ENCODE results near the gene COL18A1. TPM values are rescaled to one million over a fixed set of nuclear protein-coding genes. Genes with fewer than 3 reads are reported as not detected.

COL18A1 gene
- total and polyA plus RNA-seq, 5 donors = 52.3 to 134 (median 80.5) TPM

DNA sequence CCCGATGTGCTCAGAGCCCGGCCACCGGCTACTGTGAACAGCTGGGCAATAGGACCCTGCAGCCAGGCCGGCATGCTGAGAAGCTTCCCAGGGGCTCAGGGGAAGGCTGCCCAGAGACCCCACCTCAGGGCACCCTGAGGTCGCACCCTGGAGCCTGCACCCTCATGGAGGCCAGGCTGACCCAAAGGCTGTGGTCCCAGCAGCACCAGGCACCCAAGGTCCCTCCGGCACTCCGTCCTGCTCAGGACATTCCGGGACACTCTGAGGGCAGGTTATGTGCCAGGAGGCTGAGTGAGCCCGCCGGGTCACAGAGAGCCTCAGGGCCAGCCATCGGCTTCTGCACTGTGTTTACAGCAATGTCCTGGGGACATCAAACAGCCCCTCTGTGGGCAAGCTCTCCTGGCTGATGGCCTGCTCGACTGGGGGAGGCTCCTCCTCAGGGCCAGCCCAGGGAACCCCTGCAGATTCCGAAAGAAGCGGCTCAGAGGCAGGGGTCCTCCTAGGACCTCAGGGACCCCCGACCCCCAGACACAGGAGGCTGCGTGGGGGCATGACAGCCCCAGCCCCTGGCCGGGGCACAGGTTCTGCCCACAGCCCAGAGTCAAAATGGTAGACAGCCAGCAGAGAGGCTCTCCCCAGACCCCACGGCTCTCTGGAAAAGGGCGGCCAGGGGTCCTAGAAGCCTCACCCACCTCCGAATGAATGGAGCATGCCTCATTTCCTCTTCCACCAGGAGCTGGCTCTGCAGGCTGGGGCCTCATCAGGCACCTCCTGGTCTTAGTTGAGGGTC is 129.1 kb downstream of the COL18A1 start:
- intact Hi-C loops (cut with DNase I) = no loop called here

DNA sequence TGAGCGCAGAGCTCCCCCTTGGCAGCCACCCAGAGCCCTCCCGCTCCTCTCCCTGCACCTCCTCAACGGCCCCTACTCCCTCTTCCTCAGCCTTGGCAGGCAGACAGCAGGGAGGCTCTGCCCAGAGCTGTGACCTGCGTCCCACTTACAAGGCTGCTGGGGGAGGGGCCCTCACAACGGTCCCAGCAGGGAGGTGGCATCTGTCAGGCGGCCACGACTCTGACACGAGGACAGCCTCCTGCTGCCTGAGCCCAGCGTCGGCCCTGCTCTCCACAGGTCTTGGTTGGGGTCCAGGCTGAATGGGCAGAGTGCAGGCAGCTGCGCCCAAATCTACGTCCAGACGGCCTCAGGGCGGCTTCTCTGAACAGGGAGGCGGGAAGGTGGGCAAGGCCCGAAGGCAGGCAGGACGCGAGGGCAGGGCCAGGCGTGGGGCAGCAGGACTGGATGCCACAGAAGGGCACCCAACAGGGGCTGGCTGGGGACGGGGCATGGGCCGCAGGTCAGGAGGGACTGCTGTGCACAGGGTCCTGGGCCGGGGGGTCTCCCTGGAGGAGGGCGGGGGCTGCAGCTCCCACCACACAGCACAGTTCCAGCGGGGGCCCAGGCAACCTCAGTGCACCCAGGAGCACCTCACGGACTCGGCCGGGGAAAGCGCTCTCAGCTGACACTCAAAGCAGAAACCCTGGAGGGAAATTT is 129.8 kb downstream of the COL18A1 start:
- intact Hi-C loops (cut with DNase I) = no loop called here
- Histone ChIP-seq H3K27me3 (ENCODE audit: control insufficient read depth, insufficient read depth) (no peaks in the 10 kb centered on the region), H3K4me3 (ENCODE audit: low read length) (no peak overlapping the region), H3K9me3 (ENCODE audit: control insufficient read depth, low read length) (no peaks in the 10 kb centered on the region), H3K4me1 (ENCODE audit: control insufficient read depth, insufficient read depth, low read length) (peaks cover 3% of the 10 kb centered on the region), H3K27ac (ENCODE audit: low read length) (peak overlapping the region; percentile 26)
- ATAC-seq (peak; percentile 56 to 78), DNase-seq (peak; percentile 73 to 89 (median 84))
- 54% methylated on average over 28 of the region's 28 CpGs for WGBS

More for the DNA sequence above, 129.1 kb downstream of the COL18A1 start:
- ATAC-seq (peak in 1 of 2 donors; percentile 23), DNase-seq (peak; percentile 14 to 50 (median 46))
- Histone ChIP-seq H3K4me3 (ENCODE audit: low read length) (no peak overlapping the region), H3K4me1 (ENCODE audit: control insufficient read depth, insufficient read depth, low read length) (peaks cover 3% of the 10 kb centered on the region), H3K27ac (ENCODE audit: low read length) (no peak overlapping the region), H3K9me3 (ENCODE audit: control insufficient read depth, low read length) (no peaks in the 10 kb centered on the region), H3K27me3 (ENCODE audit: control insufficient read depth, insufficient read depth) (no peaks in the 10 kb centered on the region)
- WGBS = 61% methylated on average over 20 of the region's 20 CpGs

DNA sequence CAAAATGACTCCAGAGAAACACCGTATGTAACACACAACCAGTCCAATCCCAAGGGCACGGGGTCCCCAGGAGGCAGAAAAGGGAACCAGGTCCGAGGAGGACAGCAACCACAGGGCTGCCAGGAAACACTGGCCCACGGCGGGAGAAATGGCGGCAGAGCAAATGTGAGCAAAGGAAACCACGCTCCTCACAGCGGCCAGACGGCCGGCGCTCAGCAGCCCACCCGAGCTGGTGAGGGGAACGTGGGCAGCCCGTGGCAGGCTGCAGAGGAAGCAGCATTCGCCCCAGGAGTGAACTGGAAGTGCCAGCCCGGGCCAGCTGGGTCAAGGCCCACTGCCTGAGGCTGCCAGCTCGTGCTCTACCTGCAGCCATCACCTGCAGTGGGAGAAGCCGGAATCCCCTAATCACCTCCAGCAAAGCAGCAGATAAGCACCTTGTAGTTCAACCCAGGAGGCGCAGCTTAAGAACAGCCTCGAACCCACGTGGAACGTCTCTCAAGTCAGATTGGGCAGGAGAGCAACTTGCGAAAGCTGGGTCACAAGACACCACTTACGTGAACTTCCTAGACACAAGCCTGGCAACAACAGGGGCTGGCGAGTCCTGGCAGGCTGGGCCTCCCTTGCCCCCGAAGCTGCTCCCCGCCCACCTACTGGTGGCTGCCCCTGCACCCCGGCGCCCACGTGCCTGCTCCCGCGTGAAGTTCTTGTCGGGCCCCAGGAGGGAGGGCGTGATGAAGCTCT is 130.5 kb downstream of the COL18A1 start:
- Histone ChIP-seq H3K27me3 (ENCODE audit: control insufficient read depth, insufficient read depth) (no peaks in the 10 kb centered on the region), H3K4me1 (ENCODE audit: control insufficient read depth, insufficient read depth, low read length) (peaks cover 3% of the 10 kb centered on the region), H3K9me3 (ENCODE audit: control insufficient read depth, low read length) (no peaks in the 10 kb centered on the region), H3K4me3 (ENCODE audit: low read length) (no peak overlapping the region), H3K27ac (ENCODE audit: low read length) (no peak overlapping the region)
- ATAC-seq (no peak), DNase-seq (peak; percentile 21 to 60 (median 58))
- WGBS = 82% methylated on average over 34 of the region's 34 CpGs
- intact Hi-C loops (cut with DNase I) = no loop called here

DNA sequence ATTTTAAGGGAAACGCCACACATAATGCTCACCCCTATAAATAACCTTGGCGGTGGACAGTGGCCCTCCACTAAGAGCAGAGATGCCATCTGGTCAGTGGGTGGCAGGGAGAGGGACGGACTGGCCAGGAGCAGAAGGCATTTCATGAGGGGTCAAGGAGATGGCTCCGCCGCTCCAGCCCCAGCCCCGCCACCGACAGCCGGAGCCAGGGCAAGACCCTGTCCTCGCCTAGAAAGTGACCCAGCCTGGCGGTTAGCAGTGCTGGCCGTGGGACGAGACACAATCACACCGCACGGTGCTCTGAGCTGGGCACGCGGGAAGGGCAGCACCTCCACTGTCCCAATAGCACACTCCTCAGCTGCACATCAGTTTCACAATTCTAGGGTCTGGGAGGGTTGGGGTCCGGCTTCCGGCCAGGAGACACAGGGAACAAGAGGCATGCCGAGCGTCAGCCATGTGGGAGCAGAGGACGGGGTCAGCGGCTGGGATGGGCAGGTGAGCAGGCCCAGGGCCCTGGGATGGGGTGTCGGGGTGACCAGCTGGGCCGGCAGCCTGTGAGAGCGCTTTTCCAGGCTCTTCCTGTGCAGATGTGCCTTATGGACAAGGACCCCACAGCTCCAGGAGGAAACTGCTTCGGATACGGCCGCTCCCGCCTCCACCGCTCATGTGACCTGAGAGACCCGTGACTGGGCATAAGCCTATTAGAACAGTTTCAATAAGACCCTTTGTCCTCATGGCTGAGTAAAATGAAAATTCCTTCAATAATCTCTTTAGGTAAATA is 131.5 kb downstream of the COL18A1 start:
- H3K27ac ChIP-seq (ENCODE audit: low read length) = no peak overlapping the region
- ATAC-seq (no peak), DNase-seq (peak; percentile 5 to 48 (median 43))
- H3K4me1 ChIP-seq (ENCODE audit: control insufficient read depth, insufficient read depth, low read length) = peaks cover 3% of the 10 kb centered on the region
- no peaks in the 10 kb centered on the region for H3K27me3 ChIP-seq (ENCODE audit: control insufficient read depth, insufficient read depth)
- WGBS = 89% methylated on average over 31 of the region's 31 CpGs
- intact Hi-C loops (cut with DNase I) = no loop called here
- no peaks in the 10 kb centered on the region for H3K9me3 ChIP-seq (ENCODE audit: control insufficient read depth, low read length)
- H3K4me3 ChIP-seq (ENCODE audit: low read length) = no peak overlapping the region

DNA sequence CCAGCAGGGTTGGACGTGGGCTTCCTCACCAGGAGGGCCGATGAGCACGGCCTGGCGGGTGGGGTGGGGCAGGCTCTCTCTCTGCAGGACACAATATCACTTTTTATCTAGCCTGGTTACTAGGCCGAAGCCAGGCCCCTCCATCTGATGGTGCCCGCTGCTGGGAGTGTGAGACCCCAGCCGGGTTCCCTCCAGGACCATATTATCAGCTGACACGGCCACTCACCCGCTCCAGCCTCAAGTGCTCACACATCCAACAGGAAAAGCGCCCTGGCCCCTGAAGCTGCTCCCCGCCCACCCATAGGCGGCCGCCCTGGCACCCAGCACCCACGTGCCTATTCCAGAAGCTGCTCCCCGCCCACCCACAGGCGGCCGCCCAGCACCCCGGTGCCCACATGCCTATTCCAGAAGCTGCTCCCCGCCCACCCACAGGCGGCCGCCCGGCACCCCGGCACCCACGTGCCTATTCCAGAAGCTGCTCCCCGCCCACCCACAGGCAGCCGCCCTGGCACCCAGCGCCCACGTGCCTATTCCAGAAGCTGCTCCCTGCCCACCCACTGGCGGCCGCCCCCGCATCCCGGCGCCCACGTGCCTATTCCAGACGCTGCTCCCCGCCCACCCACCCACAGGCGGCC is 132.3 kb downstream of the COL18A1 start:
- no peaks in the 10 kb centered on the region for H3K27me3 ChIP-seq (ENCODE audit: control insufficient read depth, insufficient read depth)
- WGBS = 93% methylated on average over 37 of the region's 37 CpGs
- DNase-seq = peak in 2 of 3 donors; percentile 26 to 68
- no peak overlapping the region for H3K4me3 ChIP-seq (ENCODE audit: low read length)
- no peaks in the 10 kb centered on the region for H3K9me3 ChIP-seq (ENCODE audit: control insufficient read depth, low read length)
- intact Hi-C loops (cut with DNase I) = no loop called here
- ATAC-seq = no peak
- H3K4me1 ChIP-seq (ENCODE audit: control insufficient read depth, insufficient read depth, low read length) = peaks cover 3% of the 10 kb centered on the region
- H3K27ac ChIP-seq (ENCODE audit: low read length) = no peak overlapping the region

DNA sequence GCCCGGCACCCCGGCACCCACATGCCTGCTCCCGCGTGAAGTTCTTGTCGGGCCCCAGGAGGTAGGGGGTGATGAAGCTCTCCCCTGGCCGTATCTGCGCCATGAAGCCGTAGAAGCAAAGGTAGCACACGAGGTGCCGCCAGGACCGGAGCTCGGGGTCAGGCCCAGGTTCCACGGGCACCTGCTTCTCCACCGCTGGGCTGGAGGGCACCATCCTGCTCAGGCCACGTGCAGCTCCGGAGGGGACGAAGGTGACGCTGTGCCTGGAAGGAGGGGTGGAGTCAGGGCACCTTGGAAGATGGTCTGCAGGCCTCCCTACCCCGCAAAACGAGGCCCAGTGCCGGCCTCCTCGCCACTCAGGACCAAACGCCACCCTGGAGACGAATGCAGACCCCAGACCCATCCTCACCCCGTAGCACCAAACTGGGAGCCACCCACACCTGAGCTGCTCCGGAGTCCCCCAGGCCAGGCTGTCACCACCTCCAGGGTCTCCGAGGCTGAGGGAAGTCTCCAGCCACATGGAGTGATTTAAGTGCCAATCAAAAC is 132.9 kb downstream of the COL18A1 start:
- H3K4me1 ChIP-seq (ENCODE audit: control insufficient read depth, insufficient read depth, low read length) = peaks cover 3% of the 10 kb centered on the region
- intact Hi-C loops (cut with DNase I) = no loop called here
- no peak overlapping the region for H3K27ac ChIP-seq (ENCODE audit: low read length)
- 91% methylated on average over 27 of the region's 27 CpGs for WGBS
- DNase-seq = peak; percentile 8 to 64 (median 23)
- no peaks in the 10 kb centered on the region for H3K27me3 ChIP-seq (ENCODE audit: control insufficient read depth, insufficient read depth)
- no peak overlapping the region for H3K4me3 ChIP-seq (ENCODE audit: low read length)
- no peaks in the 10 kb centered on the region for H3K9me3 ChIP-seq (ENCODE audit: control insufficient read depth, low read length)
- no peak for ATAC-seq

DNA sequence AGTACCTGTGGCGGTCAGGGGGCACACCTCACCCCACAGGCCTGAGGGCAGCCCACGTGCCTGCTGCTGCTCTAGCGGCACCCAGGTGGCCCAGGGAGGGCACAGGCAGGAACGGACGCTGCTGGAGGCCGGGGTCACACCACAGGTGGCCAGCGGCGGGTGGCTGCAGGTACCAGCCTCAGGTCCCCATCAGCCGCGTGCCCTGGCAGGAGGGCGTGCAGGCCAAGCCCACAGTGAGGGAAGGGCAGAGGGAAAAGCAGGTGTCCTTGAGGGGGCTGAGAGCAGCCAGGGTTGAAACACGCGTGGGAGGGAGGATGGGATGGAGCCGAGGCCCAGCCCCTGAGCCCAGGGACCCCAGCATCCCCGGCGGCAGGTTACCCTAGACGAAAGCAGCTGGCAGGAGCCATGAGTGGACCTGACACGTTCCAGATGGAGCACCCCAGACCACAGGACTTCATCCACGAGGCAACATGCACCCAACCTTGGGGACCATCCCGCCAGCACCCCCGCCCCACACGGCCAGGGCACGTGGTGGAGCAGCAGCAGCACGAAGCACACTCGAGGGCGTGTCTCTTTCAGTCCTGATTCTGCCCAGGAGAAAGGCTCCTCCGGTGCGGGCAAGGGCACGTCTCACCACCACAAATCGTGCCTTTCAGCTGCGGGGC is 133.5 kb downstream of the COL18A1 start:
- no peak overlapping the region for H3K4me3 ChIP-seq (ENCODE audit: low read length)
- H3K27ac ChIP-seq (ENCODE audit: low read length) = no peak overlapping the region
- DNase-seq (peak in 2 of 3 donors; percentile 40 to 55), ATAC-seq (no peak)
- H3K9me3 ChIP-seq (ENCODE audit: control insufficient read depth, low read length) = no peaks in the 10 kb centered on the region
- peaks cover 3% of the 10 kb centered on the region for H3K4me1 ChIP-seq (ENCODE audit: control insufficient read depth, insufficient read depth, low read length)
- intact Hi-C loops (cut with DNase I) = no loop called here
- 94% methylated on average over 31 of the region's 31 CpGs for WGBS
- H3K27me3 ChIP-seq (ENCODE audit: control insufficient read depth, insufficient read depth) = no peaks in the 10 kb centered on the region

DNA sequence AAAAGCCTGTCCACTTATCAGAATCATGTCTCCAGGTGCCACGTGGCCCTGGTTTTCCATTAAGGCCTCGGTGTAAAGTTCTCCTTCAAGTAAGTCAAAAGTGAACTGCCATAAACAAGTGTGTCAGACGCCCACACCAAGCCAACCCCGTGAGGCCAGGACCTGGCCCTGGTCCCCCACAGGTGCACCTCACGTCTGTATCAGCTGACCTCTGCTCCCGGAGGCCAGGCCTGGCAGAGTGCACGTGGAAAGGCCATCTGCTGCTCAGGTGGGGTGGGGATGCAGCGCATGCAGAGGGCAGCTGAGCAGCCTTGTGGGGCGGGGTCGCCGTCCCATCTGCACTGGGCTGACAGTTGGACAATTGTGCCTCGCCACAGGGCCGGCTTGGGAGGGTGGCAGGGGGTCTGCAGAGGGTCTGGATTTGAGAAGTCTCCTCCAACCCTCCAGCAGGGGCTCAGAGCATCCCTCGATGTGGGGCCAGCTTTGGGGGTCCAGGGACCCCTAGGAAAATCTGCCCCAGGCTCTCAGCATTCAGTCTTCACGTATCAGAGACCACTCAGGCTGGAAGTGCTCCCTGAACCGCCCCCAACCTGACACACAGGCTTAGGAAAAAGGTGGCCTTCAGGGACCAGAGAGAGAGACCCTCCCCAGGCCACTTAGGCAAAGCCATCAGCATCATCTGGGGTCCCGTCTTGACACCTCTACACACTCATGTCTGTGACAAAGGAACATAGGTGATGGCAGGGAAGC is 134.3 kb downstream of the COL18A1 start:
- intact Hi-C loops (cut with DNase I) = no loop called here
- Histone ChIP-seq H3K27me3 (ENCODE audit: control insufficient read depth, insufficient read depth) (no peaks in the 10 kb centered on the region), H3K27ac (ENCODE audit: low read length) (no peak overlapping the region), H3K9me3 (ENCODE audit: control insufficient read depth, low read length) (no peaks in the 10 kb centered on the region), H3K4me3 (ENCODE audit: low read length) (no peak overlapping the region), H3K4me1 (ENCODE audit: control insufficient read depth, insufficient read depth, low read length) (peaks cover 3% of the 10 kb centered on the region)
- no peak for ATAC-seq
- WGBS = 89% methylated on average over 17 of the region's 17 CpGs
- DNase-seq = peak in 2 of 3 donors; percentile 46 to 49

Measured in right cardiac atrium (tissue), 5 donors.